H54 (cell line): ENCODE measurements around the gene PREX1.
"Not testable (repeated sequence)": the region's sequence is repeated elsewhere in the genome, so short reads cannot be mapped to it uniquely, and the experiment has no call there.

Experiments used
- DNase-seq: peaks from one replicate; pipeline ENCODE4 v3.0.0; 2011; ENCODE audit warnings: low spot score, mixed read lengths; ENCODE audit not compliant: insufficient read length
- FAIRE-seq: peaks from 3 replicates; lab custom pipeline; 2011; peaks lifted over from hg19 to GRCh38; lab: Jason Lieb, UNC
- POLR2A ChIP-seq: IDR thresholded peaks from 2 replicates; pipeline ENCODE4 v1.6.1; 2011; ENCODE audit warnings: low read depth, mild to moderate bottlenecking, low read length

PREX1 gene

DNA sequence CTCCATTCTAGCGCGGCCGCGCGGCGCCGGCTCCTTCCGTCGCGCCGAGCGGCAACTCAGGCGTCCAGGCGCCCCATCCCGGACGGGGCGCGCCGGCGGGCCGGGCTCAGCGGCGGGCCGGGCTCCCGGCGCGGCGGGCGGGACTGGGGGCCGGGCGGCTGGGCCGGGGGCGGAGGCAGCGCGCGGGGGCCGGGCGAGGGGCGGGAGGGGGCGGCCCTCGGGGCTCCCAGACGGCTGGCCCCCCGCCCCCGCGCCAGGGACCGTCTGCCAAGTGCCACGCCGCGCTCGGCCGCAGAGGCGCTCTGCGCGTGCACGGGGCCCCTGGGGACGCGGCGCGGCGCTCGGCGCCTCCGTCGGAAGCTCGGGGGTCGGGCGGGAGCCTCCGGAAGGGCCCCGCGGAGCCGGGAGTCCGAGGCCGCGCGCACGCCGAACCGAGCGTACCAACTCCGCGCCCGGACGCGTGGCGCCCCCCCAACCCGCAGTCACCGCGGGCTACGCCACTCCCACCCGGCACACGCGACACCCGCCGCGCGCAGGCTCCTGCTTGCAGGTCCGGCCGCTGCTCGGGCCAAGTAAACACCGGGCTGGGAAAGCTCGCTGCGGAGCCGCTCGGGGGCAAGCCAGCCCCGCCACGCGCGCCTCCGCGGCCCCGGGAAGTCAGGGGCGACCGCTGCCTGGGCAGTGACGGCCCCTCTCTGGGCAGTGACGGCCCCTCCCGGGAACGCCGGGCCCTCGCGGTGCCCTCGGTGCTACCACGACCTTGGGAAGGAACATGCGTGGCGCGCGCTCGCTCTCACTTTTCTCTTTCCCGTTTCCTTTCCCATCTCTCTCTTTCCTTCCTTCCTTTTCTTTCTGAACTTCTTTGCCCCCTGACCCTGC, at the start of gene PREX1:
PREX1 (minus strand) TSS at position 145 of the 879 bp plus-strand sequence; CDS start at position 6, 139 bp downstream.
- 0 out of 2 replicates have a peak, but pooled peaks have one; percentile 16 for TF ChIP-seq POLR2A
- FAIRE-seq = no peak

DNA sequence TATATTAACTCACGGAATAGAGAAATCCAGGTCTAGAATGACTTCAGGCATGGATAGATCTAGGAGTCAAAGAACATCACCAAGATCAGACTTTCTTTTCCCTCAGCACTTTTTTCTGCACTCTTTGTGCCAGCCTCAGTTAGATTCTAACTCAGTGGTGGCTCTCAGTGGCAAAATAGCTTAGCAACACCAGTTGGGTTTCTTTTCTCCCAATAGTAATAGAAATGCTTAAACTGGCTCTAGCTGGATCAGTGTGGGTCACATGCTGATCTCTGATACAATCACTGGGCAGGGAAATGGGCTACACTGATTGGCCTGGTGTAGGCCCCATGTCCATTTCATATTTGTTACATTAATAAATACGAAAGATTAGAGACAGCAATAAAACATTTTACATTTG, 49.5 kb upstream of the PREX1 start:
- no peak for TF ChIP-seq POLR2A
- FAIRE-seq = no peak
- DNase-seq = no peak

More for the DNA sequence above, at the start of gene PREX1:
- peak; percentile 56 for DNase-seq

GRCh38 chr20:48875914-48876240, 48.1 kb upstream of the PREX1 start:
- no peak for TF ChIP-seq POLR2A
- DNase-seq = peak; percentile 39
- no peak for FAIRE-seq

DNA sequence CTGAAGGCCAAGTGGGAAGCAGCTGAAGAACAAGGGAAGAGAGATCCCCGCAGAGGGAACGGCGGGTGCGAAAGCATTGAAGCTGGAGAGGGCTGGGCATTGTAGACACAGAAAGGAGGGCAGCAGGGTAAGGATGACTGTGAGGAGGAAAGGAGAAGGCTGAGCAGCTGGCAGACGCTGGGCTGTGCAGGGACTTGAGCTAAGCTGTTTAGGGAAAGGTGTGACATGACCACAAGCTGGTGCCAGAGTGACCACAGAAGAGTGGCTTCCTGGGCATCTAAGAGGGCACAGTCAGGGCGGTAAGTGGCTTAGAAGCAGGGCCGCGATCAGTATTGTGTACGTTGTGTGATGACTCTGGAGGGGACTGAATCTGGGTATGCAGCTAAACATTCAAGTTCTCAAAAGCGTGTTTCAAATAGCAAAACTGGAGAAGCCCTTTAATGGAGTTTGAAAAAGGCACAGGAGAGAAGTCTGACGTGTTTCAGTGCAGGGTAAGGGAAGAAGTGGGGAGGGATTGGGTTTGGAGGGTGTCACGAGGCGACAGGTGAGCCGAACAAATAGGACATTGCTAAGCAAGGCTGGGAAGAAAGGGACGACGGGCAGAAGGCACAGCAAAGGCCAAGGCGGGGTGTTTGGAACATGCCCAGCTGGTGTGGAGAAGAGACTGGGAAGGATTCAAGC, 47.6 kb upstream of the PREX1 start:
- TF ChIP-seq POLR2A = no peak
- no peak for FAIRE-seq
- no peak for DNase-seq

- not testable (repeated sequence) for DNase-seq, FAIRE-seq
Observed at GRCh38 chr20:48869442-48869841, 41.6 kb upstream of the PREX1 start.

GRCh38 chr20:48866936-48867335, 39.1 kb upstream of the PREX1 start:
- TF ChIP-seq POLR2A = no peak
- FAIRE-seq = no peak
- DNase-seq = no peak

GRCh38 chr20:48864738-48865318, 37.0 kb upstream of the PREX1 start:
- no peak for TF ChIP-seq POLR2A
- FAIRE-seq = no peak

DNA sequence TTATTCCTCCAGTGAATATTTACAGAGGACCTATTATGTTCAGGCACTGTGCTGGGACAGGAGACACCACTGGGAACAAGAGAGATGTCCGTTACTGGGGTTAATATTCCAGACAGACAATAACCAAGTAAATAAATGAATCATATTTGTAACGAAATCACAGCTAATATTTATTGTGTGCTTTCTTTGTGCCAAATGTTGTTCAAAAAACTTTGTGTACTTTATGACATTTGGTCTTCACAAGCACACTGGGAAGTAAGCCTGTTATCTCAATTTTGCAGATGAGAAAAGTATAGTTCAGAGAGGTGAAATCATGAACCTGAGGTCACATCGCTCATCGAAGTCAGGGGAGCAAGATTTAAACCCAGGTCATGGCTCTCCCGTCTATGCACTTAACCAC, 36.5 kb upstream of the PREX1 start:
- no peak for TF ChIP-seq POLR2A
- DNase-seq = no peak
- no peak for FAIRE-seq

More at GRCh38 chr20:48864738-48865318, 37.0 kb upstream of the PREX1 start:
- no peak for DNase-seq

DNA sequence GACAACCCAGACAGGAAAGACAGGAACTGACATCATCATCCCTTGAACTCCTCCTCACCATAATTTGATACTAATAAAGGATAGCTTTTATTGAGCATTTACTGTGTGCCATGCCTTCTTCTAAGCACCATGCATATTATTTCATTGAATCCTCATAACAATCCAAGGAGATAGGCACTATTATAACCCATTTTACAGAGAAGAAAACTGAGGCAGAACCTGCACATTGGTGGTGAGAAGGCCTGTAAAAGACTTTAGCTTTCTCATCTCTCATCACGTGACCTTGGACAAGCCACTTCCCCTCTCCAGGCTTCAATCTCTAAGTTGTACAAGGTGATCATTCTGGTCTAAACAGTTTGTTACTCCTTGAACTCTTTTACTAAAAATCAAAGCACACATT, 34.5 kb upstream of the PREX1 start:
- no peak for TF ChIP-seq POLR2A
- no peak for DNase-seq
- no peak for FAIRE-seq

DNA sequence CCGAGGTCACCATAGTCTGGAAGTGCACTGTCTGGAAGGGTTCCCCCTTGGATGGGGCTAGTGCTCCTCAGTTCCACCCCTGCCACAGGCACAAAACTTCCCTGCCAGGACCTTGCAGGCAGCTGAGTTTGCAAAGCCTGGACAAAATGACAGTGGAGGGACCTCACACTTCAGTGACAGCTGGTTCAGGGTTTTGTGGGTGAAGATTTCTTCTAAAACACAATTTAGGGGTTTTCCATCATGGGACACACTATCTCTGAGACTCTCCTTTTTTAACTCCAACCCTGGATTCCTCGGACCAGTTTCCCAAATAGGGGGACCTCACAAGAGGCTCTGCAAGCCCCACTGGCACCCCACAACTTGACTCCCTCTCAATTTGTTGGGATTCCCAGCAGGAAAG, 33.6 kb upstream of the PREX1 start:
- FAIRE-seq (no peak), DNase-seq (no peak)
- no peak for TF ChIP-seq POLR2A

DNA sequence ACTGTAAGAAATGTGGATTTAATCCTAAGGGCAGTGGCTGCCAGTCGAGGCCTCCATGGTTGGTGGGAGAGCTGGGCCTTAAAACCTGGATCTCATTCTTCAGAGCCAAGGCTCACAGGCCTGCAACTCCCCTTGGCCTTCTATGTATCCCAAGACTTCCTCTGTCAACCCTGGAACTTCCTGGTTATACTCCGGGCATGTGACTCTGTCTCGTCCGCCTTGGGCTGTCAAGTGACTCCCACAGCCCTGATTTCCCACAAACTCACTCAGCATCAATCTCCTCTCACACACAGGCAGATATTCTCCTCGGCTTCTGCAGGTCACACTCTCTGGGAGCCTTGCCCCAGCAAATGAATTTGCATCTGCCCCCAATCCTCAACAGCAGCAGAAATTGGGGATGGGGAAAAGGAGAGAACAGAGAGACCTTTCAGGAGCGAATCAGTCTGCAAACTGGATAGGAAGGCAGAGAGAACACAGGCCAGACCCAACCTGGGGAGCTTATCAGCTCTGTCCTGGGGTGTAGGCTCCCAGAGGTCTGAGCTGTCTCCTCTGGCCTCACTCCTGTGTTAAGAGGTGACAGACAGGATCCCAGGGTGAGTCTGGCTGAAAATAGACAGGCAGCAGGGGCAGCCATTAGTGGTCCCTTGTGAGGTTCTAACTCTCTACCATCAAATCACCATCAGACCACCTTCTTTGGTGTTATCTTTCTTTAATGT, 30.4 kb upstream of the PREX1 start:
- no peak for TF ChIP-seq POLR2A
- FAIRE-seq (no peak), DNase-seq (no peak)

- no peak for TF ChIP-seq POLR2A
- FAIRE-seq (no peak), DNase-seq (no peak)
Observed at GRCh38 chr20:48856130-48856529, 28.3 kb upstream of the PREX1 start.

GRCh38 chr20:48855046-48855445, 27.2 kb upstream of the PREX1 start:
- FAIRE-seq = no peak
- TF ChIP-seq POLR2A = no peak
- DNase-seq = no peak

GRCh38 chr20:48852609-48853008, 24.8 kb upstream of the PREX1 start:
- DNase-seq = no peak
- TF ChIP-seq POLR2A = no peak
- FAIRE-seq = no peak
